A204.1 (cell line): ENCODE data around the gene CAMTA1.

Source experiments
- FAIRE-seq: peaks from 2 replicates; lab custom pipeline; 2012; peaks lifted over from hg19 to GRCh38; lab: Jason Lieb, UNC

CAMTA1 gene

GRCh38 chr1:7538849-7539768 is 753.9 kb downstream of the CAMTA1 start:
- FAIRE-seq, result peak; percentile 94

- FAIRE-seq, result no peak
Observed at GRCh38 chr1:7539769-7540175, 754.5 kb downstream of the CAMTA1 start.

- FAIRE-seq, result no peak
Observed at GRCh38 chr1:7540816-7541215, 755.6 kb downstream of the CAMTA1 start.

GRCh38 chr1:7541629-7542028 is 756.4 kb downstream of the CAMTA1 start:
- no peak for FAIRE-seq

GRCh38 chr1:7543718-7544090 is 758.5 kb downstream of the CAMTA1 start:
- FAIRE-seq, result no peak

GRCh38 chr1:7549277-7550161 is 764.3 kb downstream of the CAMTA1 start:
- no peak for FAIRE-seq

GRCh38 chr1:7550261-7550865 is 765.1 kb downstream of the CAMTA1 start:
- FAIRE-seq, result no peak

GRCh38 chr1:7550981-7551380 is 765.7 kb downstream of the CAMTA1 start:
- FAIRE-seq, result no peak

- no peak for FAIRE-seq
Observed at GRCh38 chr1:7551442-7551841, 766.2 kb downstream of the CAMTA1 start.

- FAIRE-seq, result no peak
Observed at GRCh38 chr1:7552402-7552801, 767.1 kb downstream of the CAMTA1 start.

- FAIRE-seq, result no peak
Observed at GRCh38 chr1:7553042-7553690, 767.9 kb downstream of the CAMTA1 start.

GRCh38 chr1:7554385-7555235 is 769.4 kb downstream of the CAMTA1 start:
- no peak for FAIRE-seq

- FAIRE-seq, result no peak
Observed at GRCh38 chr1:7555391-7556185, 770.3 kb downstream of the CAMTA1 start.

- no peak for FAIRE-seq
Observed at GRCh38 chr1:7557301-7557891, 772.1 kb downstream of the CAMTA1 start.

GRCh38 chr1:7558041-7558461 is 772.8 kb downstream of the CAMTA1 start:
- no peak for FAIRE-seq

- FAIRE-seq, result no peak
Observed at GRCh38 chr1:7558481-7558880, 773.2 kb downstream of the CAMTA1 start.

- FAIRE-seq, result no peak
Observed at GRCh38 chr1:7558921-7559869, 773.9 kb downstream of the CAMTA1 start.

- FAIRE-seq, result no peak
Observed at GRCh38 chr1:7560128-7560527, 774.9 kb downstream of the CAMTA1 start.
